SH-SY5Y (cell line): ENCODE results near the gene AKAP7.

Experiments used
- GATA2 ChIP-seq: IDR thresholded peaks from 2 replicates; pipeline ENCODE4 v1.6.1; 2011; ENCODE audit warnings: mild to moderate bottlenecking, low read depth, low read length
- GATA3 ChIP-seq: IDR thresholded peaks from 2 replicates; pipeline ENCODE4 v1.6.1; 2011; ENCODE audit warnings: low read depth, mild to moderate bottlenecking, low read length, moderate library complexity

The AKAP7 gene

GRCh38 chr6:131206463-131207251 lies 71.4 kb downstream of the AKAP7 start:
- no peak for TF ChIP-seq GATA3
- no peak for TF ChIP-seq GATA2

- TF ChIP-seq GATA3 (no peak), GATA2 (no peak)
Observed at GRCh38 chr6:131208787-131209186, 73.5 kb downstream of the AKAP7 start.

- TF ChIP-seq GATA2 (no peak), GATA3 (no peak)
Observed at GRCh38 chr6:131210469-131210868, 75.2 kb downstream of the AKAP7 start.

- TF ChIP-seq GATA3: no peak
- no peak for TF ChIP-seq GATA2
Observed at GRCh38 chr6:131212024-131212423, 76.8 kb downstream of the AKAP7 start.

GRCh38 chr6:131212913-131213312 lies 77.6 kb downstream of the AKAP7 start:
- TF ChIP-seq GATA2 (no peak), GATA3 (no peak)

GRCh38 chr6:131213501-131213990 lies 78.3 kb downstream of the AKAP7 start:
- TF ChIP-seq GATA2 (no peak), GATA3 (no peak)

- TF ChIP-seq GATA2 (no peak), GATA3 (no peak)
Observed at GRCh38 chr6:131215219-131215618, 80.0 kb downstream of the AKAP7 start.

GRCh38 chr6:131216246-131216645 lies 81.0 kb downstream of the AKAP7 start:
- TF ChIP-seq GATA3 (no peak), GATA2 (no peak)

GRCh38 chr6:131222773-131223172 lies 87.5 kb downstream of the AKAP7 start:
- no peak for TF ChIP-seq GATA3
- no peak for TF ChIP-seq GATA2

GRCh38 chr6:131223416-131223815 lies 88.1 kb downstream of the AKAP7 start:
- no peak for TF ChIP-seq GATA3
- TF ChIP-seq GATA2: no peak

- no peak for TF ChIP-seq GATA2
- TF ChIP-seq GATA3: no peak
Observed at GRCh38 chr6:131225127-131225526, 89.9 kb downstream of the AKAP7 start.

- TF ChIP-seq GATA2 (no peak), GATA3 (no peak)
Observed at GRCh38 chr6:131225959-131226358, 90.7 kb downstream of the AKAP7 start.

- TF ChIP-seq GATA3 (no peak), GATA2 (no peak)
Observed at GRCh38 chr6:131226459-131227157, 91.3 kb downstream of the AKAP7 start.

GRCh38 chr6:131227158-131227543 lies 91.9 kb downstream of the AKAP7 start:
- TF ChIP-seq GATA3 (no peak), GATA2 (no peak)

- TF ChIP-seq GATA2: no peak
- TF ChIP-seq GATA3: no peak
Observed at GRCh38 chr6:131231103-131231502, 95.8 kb downstream of the AKAP7 start.
